ENCODE measurements around the gene DDC.

Gene DDC

GRCh38 chr7:50495746-50496145, 69.5 kb downstream of the DDC start:
- TF ChIP-seq EZH2phosphoT487 (IDR thresholded peaks at IDR 0.05; ENCODE audit: borderline replicate concordance): no peak
- no peak for TF ChIP-seq CTCF (conservative IDR thresholded peaks at IDR 0.05; ENCODE audit: low read length)
- Histone ChIP-seq H3K27me3 (ENCODE audit: insufficient read depth, low read length, poor library complexity, severe bottlenecking) (no peaks in the 10 kb centered on the region), H3K36me3 (ENCODE audit: insufficient read depth, low read length) (no peaks in the 10 kb centered on the region), H2AFZ (ENCODE audit: low read length) (no peak overlapping the region; the same call in 1 of the 2 replicates), H3K9ac (ENCODE audit: low read depth, low read length, poor library complexity, severe bottlenecking) (no peak overlapping the region), H3K4me2 (ENCODE audit: low read depth, low read length, poor library complexity, severe bottlenecking) (no peak overlapping the region), H3K9me2 (replicated peaks; ENCODE audit: low read depth, low read length) (no peaks in the 10 kb centered on the region), H4K20me1 (ENCODE audit: insufficient read depth, low read length, poor library complexity, severe bottlenecking) (no peaks in the 10 kb centered on the region), H3K4me3 (ENCODE audit: low read length, poor library complexity, severe bottlenecking) (no peak overlapping the region), H3K79me2 (ENCODE audit: insufficient read depth, low read length) (no peaks in the 10 kb centered on the region), H3F3A (ENCODE audit: low read depth) (no peaks in the 10 kb centered on the region), H3K4me1 (ENCODE audit: insufficient read depth, low read length, poor library complexity, severe bottlenecking) (peaks cover 21% of the 10 kb centered on the region), H3K9me3 (ENCODE audit: insufficient read depth, low read depth, low read length) (no peaks in the 10 kb centered on the region)

DNA sequence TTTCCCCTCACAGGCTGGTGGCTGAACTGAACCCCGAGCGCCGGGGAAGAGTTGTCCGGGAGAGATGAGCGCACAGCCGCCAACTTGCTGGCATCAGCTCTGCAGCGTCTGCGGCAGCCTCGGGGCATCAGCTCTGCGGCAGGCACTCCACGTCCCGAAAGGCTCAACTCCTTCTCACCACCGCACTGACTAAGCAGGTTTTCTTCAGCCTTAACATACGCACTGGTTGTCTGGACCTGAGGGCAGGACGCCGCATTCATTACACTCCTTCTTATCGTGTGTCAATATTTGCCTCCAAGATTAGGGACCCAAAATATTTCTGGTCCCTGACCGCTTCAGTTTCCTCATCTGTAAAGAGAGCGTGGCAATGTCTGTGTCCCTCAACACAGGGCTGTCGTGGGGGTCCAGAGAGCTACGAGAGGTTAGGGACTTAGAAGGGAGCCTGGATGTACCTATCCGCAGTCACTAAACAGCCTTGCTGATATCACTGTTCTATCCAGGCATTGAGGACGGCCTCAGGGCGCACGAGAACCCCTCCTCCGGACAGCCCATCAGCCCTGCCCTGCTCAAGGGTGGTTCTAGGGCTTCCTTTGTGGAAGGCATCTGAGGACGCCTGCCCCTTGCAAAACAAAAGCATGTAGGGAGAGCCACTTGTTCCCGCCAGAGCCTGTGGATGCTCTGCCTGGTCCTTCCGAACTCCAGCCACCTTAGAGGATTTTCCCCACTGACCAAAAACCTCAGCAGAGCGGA, 72.3 kb downstream of the DDC start:
- H4K20me1 ChIP-seq (ENCODE audit: insufficient read depth, low read length, poor library complexity, severe bottlenecking): no peaks in the 10 kb centered on the region
- no peak for TF ChIP-seq EZH2phosphoT487 (IDR thresholded peaks at IDR 0.05; ENCODE audit: borderline replicate concordance)
- TF ChIP-seq CTCF (conservative IDR thresholded peaks at IDR 0.05; ENCODE audit: low read length): no peak

DNA sequence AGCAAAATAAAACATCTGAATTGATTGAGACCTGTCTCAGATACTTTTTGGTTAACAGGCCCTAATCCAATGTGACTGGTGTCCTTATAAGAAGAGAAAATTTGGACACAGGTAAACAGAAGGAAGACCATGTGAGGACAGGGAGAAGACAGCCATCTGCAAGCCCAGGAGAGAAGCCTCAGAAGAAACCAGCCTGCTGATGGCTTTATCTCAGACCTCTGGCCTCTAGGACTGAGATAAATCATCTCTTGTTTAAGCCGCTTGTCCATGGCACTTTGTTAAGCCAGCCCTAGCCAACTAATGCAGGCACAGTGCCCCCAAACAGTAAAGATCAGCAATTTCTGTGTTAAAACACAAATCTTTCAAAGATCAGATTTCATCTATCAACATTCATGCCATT, 73.3 kb downstream of the DDC start:
- H2AFZ ChIP-seq (ENCODE audit: low read length): no peak overlapping the region
- TF ChIP-seq EZH2phosphoT487 (IDR thresholded peaks at IDR 0.05; ENCODE audit: borderline replicate concordance): no peak
- no peak for TF ChIP-seq CTCF (conservative IDR thresholded peaks at IDR 0.05; ENCODE audit: low read length)
- H3K36me3 ChIP-seq (ENCODE audit: insufficient read depth, low read length): no peaks in the 10 kb centered on the region
- H3K4me2 ChIP-seq (ENCODE audit: low read depth, low read length, poor library complexity, severe bottlenecking): no peak overlapping the region
- no peak overlapping the region for H3K4me3 ChIP-seq (ENCODE audit: low read length, poor library complexity, severe bottlenecking)
- no peak overlapping the region for H3K9ac ChIP-seq (ENCODE audit: low read depth, low read length, poor library complexity, severe bottlenecking)
- no peaks in the 10 kb centered on the region; the same call in 1 of the 2 replicates for H3K9me3 ChIP-seq (ENCODE audit: insufficient read depth, low read depth, low read length)
- no peaks in the 10 kb centered on the region for H3K9me2 ChIP-seq (replicated peaks; ENCODE audit: low read depth, low read length)
- H3K4me1 ChIP-seq (ENCODE audit: insufficient read depth, low read length, poor library complexity, severe bottlenecking): peaks cover 12% of the 10 kb centered on the region
- H3F3A ChIP-seq (ENCODE audit: low read depth): no peaks in the 10 kb centered on the region
- no peaks in the 10 kb centered on the region for H3K27me3 ChIP-seq (ENCODE audit: insufficient read depth, low read length, poor library complexity, severe bottlenecking)
- H3K79me2 ChIP-seq (ENCODE audit: insufficient read depth, low read length): no peaks in the 10 kb centered on the region
- no peaks in the 10 kb centered on the region for H4K20me1 ChIP-seq (ENCODE audit: insufficient read depth, low read length, poor library complexity, severe bottlenecking)

More for the DNA sequence above, 72.3 kb downstream of the DDC start:
- H3K4me2 ChIP-seq (ENCODE audit: low read depth, low read length, poor library complexity, severe bottlenecking): no peak overlapping the region
- H3K27me3 ChIP-seq (ENCODE audit: insufficient read depth, low read length, poor library complexity, severe bottlenecking): no peaks in the 10 kb centered on the region
- H3K79me2 ChIP-seq (ENCODE audit: insufficient read depth, low read length): no peaks in the 10 kb centered on the region
- H3F3A ChIP-seq (ENCODE audit: low read depth): no peaks in the 10 kb centered on the region
- H3K9me3 ChIP-seq (ENCODE audit: insufficient read depth, low read depth, low read length): no peaks in the 10 kb centered on the region; the same call in 1 of the 2 replicates
- no peak overlapping the region for H2AFZ ChIP-seq (ENCODE audit: low read length)
- no peaks in the 10 kb centered on the region for H3K36me3 ChIP-seq (ENCODE audit: insufficient read depth, low read length)
- H3K9ac ChIP-seq (ENCODE audit: low read depth, low read length, poor library complexity, severe bottlenecking): no peak overlapping the region
- peaks cover 21% of the 10 kb centered on the region for H3K4me1 ChIP-seq (ENCODE audit: insufficient read depth, low read length, poor library complexity, severe bottlenecking)
- H3K9me2 ChIP-seq (replicated peaks; ENCODE audit: low read depth, low read length): no peaks in the 10 kb centered on the region
- no peak overlapping the region for H3K4me3 ChIP-seq (ENCODE audit: low read length, poor library complexity, severe bottlenecking)

Data from Loucy (cell line).